Measurements from ENCODE around the gene DLG5.

DLG5 gene

GRCh38 chr10:77898323-77899079, 28.1 kb downstream of the DLG5 start:
- TF ChIP-seq, protein P1, sequence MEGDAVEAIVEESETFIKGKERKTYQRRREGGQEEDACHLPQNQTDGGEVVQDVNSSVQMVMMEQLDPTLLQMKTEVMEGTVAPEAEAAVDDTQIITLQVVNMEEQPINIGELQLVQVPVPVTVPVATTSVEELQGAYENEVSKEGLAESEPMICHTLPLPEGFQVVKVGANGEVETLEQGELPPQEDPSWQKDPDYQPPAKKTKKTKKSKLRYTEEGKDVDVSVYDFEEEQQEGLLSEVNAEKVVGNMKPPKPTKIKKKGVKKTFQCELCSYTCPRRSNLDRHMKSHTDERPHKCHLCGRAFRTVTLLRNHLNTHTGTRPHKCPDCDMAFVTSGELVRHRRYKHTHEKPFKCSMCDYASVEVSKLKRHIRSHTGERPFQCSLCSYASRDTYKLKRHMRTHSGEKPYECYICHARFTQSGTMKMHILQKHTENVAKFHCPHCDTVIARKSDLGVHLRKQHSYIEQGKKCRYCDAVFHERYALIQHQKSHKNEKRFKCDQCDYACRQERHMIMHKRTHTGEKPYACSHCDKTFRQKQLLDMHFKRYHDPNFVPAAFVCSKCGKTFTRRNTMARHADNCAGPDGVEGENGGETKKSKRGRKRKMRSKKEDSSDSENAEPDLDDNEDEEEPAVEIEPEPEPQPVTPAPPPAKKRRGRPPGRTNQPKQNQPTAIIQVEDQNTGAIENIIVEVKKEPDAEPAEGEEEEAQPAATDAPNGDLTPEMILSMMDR (IDR thresholded peaks at IDR 0.05; ENCODE audit: control insufficient read depth, insufficient read depth, low read depth, low read length, missing control alignments) = no peak
- H3K4me3 ChIP-seq (ENCODE audit: control insufficient read depth, low read depth, low read length) = no peak overlapping the region
- DNase-seq (ENCODE audit: low read depth) = no peak

DNA sequence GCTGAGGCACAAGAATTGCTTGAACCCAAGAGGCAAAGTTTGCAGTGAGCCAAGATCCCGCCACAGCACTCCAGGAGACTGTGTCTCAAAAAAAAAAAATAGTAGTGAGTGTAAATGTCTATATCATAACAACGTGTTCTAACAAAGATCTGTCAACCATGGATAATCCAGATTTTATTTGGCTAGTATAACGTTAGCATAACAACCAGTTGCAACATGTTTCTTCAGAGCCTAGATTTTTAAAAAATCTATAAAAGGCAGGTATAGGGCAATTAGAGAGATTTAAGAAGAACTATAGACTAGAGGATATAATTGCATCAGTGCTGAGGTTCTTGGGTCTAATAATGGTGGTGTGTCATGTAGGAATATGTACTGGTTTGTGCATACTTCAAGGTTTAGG, 30.5 kb downstream of the DLG5 start:
- TF ChIP-seq, protein P1 (IDR thresholded peaks at IDR 0.05; ENCODE audit: control insufficient read depth, insufficient read depth, low read depth, low read length, missing control alignments) = no peak
- DNase-seq (ENCODE audit: low read depth) = no peak
- no peak overlapping the region for H3K4me3 ChIP-seq (ENCODE audit: control insufficient read depth, low read depth, low read length)

DNA sequence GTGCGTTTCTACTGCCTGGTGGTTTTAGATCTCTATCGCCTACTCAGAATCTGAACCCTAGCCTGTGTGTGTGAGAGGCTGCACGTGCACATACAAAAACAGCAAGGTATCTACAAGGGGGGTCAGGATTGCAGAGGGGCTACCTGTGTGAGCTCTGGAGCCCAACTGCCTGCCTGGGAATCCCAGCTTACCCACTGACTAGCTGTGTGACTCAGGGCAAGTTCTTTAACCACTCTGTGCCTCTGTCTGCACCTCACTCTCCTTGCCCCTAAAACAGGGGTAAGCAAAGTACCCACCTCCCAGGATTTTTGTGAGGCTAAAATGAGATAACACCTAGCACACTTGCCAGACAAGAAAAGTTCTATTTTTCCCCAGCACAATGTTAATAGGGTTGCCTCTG, 32.5 kb downstream of the DLG5 start:
- H3K4me3 ChIP-seq (ENCODE audit: control insufficient read depth, low read depth, low read length) = no peak overlapping the region
- TF ChIP-seq, protein P1 (IDR thresholded peaks at IDR 0.05; ENCODE audit: control insufficient read depth, insufficient read depth, low read depth, low read length, missing control alignments) = no peak
- no peak for DNase-seq (ENCODE audit: low read depth)

DNA sequence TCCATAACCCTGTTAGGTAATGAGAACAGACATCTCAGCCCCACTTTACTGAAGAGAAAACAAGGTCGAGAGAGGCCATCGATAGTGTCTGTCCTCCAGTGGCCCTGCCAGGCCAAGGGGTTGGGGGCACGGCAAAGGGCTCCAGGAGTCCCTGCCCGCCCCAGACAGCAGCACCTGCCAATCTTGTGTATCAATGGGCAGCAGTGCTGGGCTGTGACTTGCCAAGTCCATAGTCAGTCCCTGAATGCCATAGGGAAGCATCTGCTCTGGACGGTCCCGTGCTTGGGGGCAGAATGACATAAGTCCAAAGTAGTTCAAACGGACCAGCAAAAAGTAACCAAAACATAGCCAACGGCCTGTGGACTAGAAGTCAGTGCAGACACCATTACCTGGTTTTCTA, 33.2 kb downstream of the DLG5 start:
- DNase-seq (ENCODE audit: low read depth) = no peak
- TF ChIP-seq, protein P1 (IDR thresholded peaks at IDR 0.05; ENCODE audit: control insufficient read depth, insufficient read depth, low read depth, low read length, missing control alignments) = no peak
- no peak overlapping the region for H3K4me3 ChIP-seq (ENCODE audit: control insufficient read depth, low read depth, low read length)

- DNase-seq (ENCODE audit: low read depth) = no peak
- no peak overlapping the region for H3K4me3 ChIP-seq (ENCODE audit: control insufficient read depth, low read depth, low read length)
- TF ChIP-seq, protein P1 (IDR thresholded peaks at IDR 0.05; ENCODE audit: control insufficient read depth, insufficient read depth, low read depth, low read length, missing control alignments) = no peak
Observed at GRCh38 chr10:77892761-77893160, 33.8 kb downstream of the DLG5 start.

- TF ChIP-seq, protein P1 (IDR thresholded peaks at IDR 0.05; ENCODE audit: control insufficient read depth, insufficient read depth, low read depth, low read length, missing control alignments) = no peak
- no peak for DNase-seq (ENCODE audit: low read depth)
- H3K4me3 ChIP-seq (ENCODE audit: control insufficient read depth, low read depth, low read length) = no peak overlapping the region
Observed at GRCh38 chr10:77892021-77892739, 34.4 kb downstream of the DLG5 start.
